ENCODE results near the gene RBP3. TPM values are rescaled to one million over a fixed set of nuclear protein-coding genes. Genes with fewer than 3 reads are reported as not detected.

The RBP3 gene
- polyA plus RNA-seq, 1 donor (not counting 4 experiments of a cell fraction or from before 2014, with no cell fraction given), result not detected

DNA sequence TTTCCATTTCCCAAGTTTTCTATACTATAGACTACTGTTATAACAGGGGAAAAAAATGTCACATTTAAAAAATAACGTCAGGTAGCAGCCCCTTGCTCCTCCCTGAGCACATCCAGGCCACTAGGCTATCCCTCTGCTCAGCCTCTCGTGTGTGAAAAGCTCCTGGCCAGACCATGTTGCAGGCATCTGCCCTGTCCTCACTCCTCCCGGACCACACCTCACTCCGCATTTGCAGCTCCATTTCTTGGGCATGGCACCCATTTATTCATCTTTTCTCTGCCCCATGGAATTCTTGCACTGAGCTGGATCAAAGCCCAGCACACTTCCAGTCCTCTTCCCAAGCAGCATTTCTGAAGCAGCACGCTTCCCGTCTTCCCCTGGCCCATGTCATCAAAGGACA is 27.4 kb upstream of the RBP3 start:
- no peaks in the 10 kb centered on the region for H3K79me2 ChIP-seq (ENCODE audit: control insufficient read depth, insufficient read depth, low read length)
- H3K36me3 ChIP-seq (ENCODE audit: control insufficient read depth in 2 of 2, extremely low read depth in 1 of 2, insufficient read depth in 2 of 2, low read length in 2 of 2), result no peaks in the 10 kb centered on the region
- peaks cover 5% of the 10 kb centered on the region for H3K4me1 ChIP-seq (ENCODE audit: control insufficient read depth, extremely low read depth, insufficient read depth, low read length)
- FAIRE-seq, result no peak
- DNase-seq (ENCODE audit: low read depth, low spot score), result no peak
- H4K20me1 ChIP-seq (ENCODE audit: control insufficient read depth, extremely low read depth, insufficient read depth, low read length), result no peaks in the 10 kb centered on the region
- no peak overlapping the region for H3K27ac ChIP-seq (ENCODE audit: control insufficient read depth, insufficient read depth, low read length)
- H3K9me1 ChIP-seq (ENCODE audit: control insufficient read depth, extremely low read depth, insufficient read depth, low read length), result no peaks in the 10 kb centered on the region
- peaks cover 23% of the 10 kb centered on the region for H3K27me3 ChIP-seq (ENCODE audit: control insufficient read depth, extremely low read depth, insufficient read depth, low read length)
- no peak overlapping the region for H3K4me3 ChIP-seq (ENCODE audit: control insufficient read depth in 2 of 3, extremely low read depth in 1 of 3, insufficient read depth in 2 of 3, low read depth in 1 of 3, low read length in 3 of 3)
- dilution Hi-C loops (cut with MboI; ENCODE audit: extremely low pct_ligation_motif_present, low sequenced_read_pairs), result no loop called here
- TF ChIP-seq, protein P1, sequence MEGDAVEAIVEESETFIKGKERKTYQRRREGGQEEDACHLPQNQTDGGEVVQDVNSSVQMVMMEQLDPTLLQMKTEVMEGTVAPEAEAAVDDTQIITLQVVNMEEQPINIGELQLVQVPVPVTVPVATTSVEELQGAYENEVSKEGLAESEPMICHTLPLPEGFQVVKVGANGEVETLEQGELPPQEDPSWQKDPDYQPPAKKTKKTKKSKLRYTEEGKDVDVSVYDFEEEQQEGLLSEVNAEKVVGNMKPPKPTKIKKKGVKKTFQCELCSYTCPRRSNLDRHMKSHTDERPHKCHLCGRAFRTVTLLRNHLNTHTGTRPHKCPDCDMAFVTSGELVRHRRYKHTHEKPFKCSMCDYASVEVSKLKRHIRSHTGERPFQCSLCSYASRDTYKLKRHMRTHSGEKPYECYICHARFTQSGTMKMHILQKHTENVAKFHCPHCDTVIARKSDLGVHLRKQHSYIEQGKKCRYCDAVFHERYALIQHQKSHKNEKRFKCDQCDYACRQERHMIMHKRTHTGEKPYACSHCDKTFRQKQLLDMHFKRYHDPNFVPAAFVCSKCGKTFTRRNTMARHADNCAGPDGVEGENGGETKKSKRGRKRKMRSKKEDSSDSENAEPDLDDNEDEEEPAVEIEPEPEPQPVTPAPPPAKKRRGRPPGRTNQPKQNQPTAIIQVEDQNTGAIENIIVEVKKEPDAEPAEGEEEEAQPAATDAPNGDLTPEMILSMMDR (optimal IDR thresholded peaks at IDR 0.05 in 1 of 3, IDR thresholded peaks at IDR 0.05 in 1 of 3, conservative IDR thresholded peaks at IDR 0.05 in 1 of 3; ENCODE audit: extremely low read depth in 1 of 3, insufficient read depth in 2 of 3, low read length in 3 of 3), result no peak
- H2AFZ ChIP-seq (ENCODE audit: control insufficient read depth, low read length), result no peak overlapping the region
- H3K9me3 ChIP-seq (ENCODE audit: control insufficient read depth, low read depth, low read length), result no peaks in the 10 kb centered on the region
- H3K4me2 ChIP-seq (ENCODE audit: control insufficient read depth, extremely low read depth, insufficient read depth, low read depth, low read length), result no peak overlapping the region
- H3K9ac ChIP-seq (ENCODE audit: control insufficient read depth, extremely low read depth, insufficient read depth, low read length), result no peak overlapping the region

DNA sequence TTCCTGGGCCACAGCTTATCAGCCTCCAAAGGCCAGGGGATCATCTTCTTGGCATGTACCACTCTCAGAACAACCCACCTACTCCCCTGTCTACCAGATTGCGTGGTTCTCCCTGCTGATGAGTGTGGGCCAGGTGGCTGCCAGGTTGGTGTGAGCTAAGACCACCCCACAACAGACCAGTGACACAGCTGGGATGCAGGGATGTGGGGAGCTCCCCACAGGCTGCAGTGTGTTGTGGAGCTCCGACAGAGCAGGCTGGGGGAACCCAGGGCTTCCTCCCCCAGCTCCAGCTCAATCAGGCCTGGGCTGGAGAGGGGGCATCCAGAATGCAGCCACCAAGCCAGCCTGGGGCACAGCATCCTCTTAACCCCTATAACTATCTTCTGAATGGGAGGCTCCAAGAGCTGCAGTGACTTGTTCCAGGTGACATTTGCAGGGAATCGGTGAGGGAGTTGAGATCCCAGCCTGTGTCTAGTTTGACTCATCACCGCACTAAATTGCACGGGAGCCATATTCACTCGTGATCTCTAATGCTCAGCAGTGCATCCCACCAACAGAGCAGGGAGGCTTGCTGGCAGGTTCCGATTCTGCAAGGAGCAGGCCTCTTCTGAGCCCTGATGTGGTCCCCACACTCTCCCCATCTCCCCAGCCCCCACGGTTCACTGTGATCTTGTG is 26.5 kb upstream of the RBP3 start:
- no peaks in the 10 kb centered on the region for H3K79me2 ChIP-seq (ENCODE audit: control insufficient read depth, insufficient read depth, low read length)
- no peaks in the 10 kb centered on the region for H3K9me1 ChIP-seq (ENCODE audit: control insufficient read depth, extremely low read depth, insufficient read depth, low read length)
- H4K20me1 ChIP-seq (ENCODE audit: control insufficient read depth, extremely low read depth, insufficient read depth, low read length), result no peaks in the 10 kb centered on the region
- no peak for TF ChIP-seq EZH2 (IDR thresholded peaks at IDR 0.05; ENCODE audit: low read length)
- TF ChIP-seq, protein P1 (optimal IDR thresholded peaks at IDR 0.05 in 1 of 3, IDR thresholded peaks at IDR 0.05 in 1 of 3, conservative IDR thresholded peaks at IDR 0.05 in 1 of 3; ENCODE audit: extremely low read depth in 1 of 3, insufficient read depth in 2 of 3, low read length in 3 of 3), result no peak
- FAIRE-seq (no peak), DNase-seq (ENCODE audit: low read depth, low spot score) (no peak)
- dilution Hi-C loops (cut with MboI; ENCODE audit: extremely low pct_ligation_motif_present, low sequenced_read_pairs), result no loop called here
- no peaks in the 10 kb centered on the region for H3K9me3 ChIP-seq (ENCODE audit: control insufficient read depth, low read depth, low read length)
- no peak overlapping the region for H3K4me3 ChIP-seq (ENCODE audit: control insufficient read depth in 2 of 3, extremely low read depth in 1 of 3, insufficient read depth in 2 of 3, low read depth in 1 of 3, low read length in 3 of 3)
- no peak overlapping the region for H2AFZ ChIP-seq (ENCODE audit: control insufficient read depth, low read length)
- no peak overlapping the region for H3K4me2 ChIP-seq (ENCODE audit: control insufficient read depth, extremely low read depth, insufficient read depth, low read depth, low read length)
- H3K27ac ChIP-seq (ENCODE audit: control insufficient read depth, insufficient read depth, low read length), result no peak overlapping the region
- H3K9ac ChIP-seq (ENCODE audit: control insufficient read depth, extremely low read depth, insufficient read depth, low read length), result no peak overlapping the region
- peaks cover 23% of the 10 kb centered on the region for H3K27me3 ChIP-seq (ENCODE audit: control insufficient read depth, extremely low read depth, insufficient read depth, low read length)
- H3K4me1 ChIP-seq (ENCODE audit: control insufficient read depth, extremely low read depth, insufficient read depth, low read length), result peaks cover 5% of the 10 kb centered on the region
- no peaks in the 10 kb centered on the region for H3K36me3 ChIP-seq (ENCODE audit: control insufficient read depth in 2 of 2, extremely low read depth in 1 of 2, insufficient read depth in 2 of 2, low read length in 2 of 2)

Data from keratinocyte (primary cell).